Small intestine (tissue), 7 donors: ENCODE results near the gene FARP2. TPM values are rescaled to one million over a fixed set of nuclear protein-coding genes. Genes with fewer than 3 reads are reported as not detected.

Experiments
- DNase-seq, 2 donors: peaks; one replicate each; pipeline versions ENCODE4 v3.0.0 to v3.0.0-alpha.2; 2013
- FAIRE-seq: peaks from 2 replicates; lab custom pipeline; 2012; peaks lifted over from hg19 to GRCh38; lab: Jason Lieb, UNC
- H3K27ac ChIP-seq, 3 donors: one replicate each; pipeline ENCODE4 v1.5.1; 2013; ENCODE audit warnings: low read length in 2 of 3, mild to moderate bottlenecking in 2 of 3, control low read depth in 1 of 3, inconsistent platforms in 1 of 3, low read depth in 1 of 3, moderate library complexity in 1 of 3
- H3K27me3 ChIP-seq, 3 donors: one replicate each; pipeline ENCODE4 v1.6.1; 2013; ENCODE audit warnings: low read length in 3 of 3, inconsistent platforms in 1 of 3; ENCODE audit not compliant: control insufficient read depth in 3 of 3, insufficient read depth in 3 of 3
- H3K36me3 ChIP-seq, 3 donors: one replicate each; pipeline ENCODE4 v1.6.1; 2013; ENCODE audit warnings: low read length in 3 of 3, inconsistent platforms in 1 of 3, low read depth in 1 of 3, mild to moderate bottlenecking in 1 of 3, moderate library complexity in 1 of 3; ENCODE audit not compliant: control insufficient read depth in 3 of 3, insufficient read depth in 2 of 3
- H3K4me1 ChIP-seq, 3 donors: one replicate each; pipeline ENCODE4 v1.6.1; 2013; ENCODE audit warnings: low read length in 2 of 3, inconsistent platforms in 1 of 3, low read depth in 1 of 3, mild to moderate bottlenecking in 1 of 3, moderate library complexity in 1 of 3; ENCODE audit not compliant: control insufficient read depth in 3 of 3, insufficient read depth in 2 of 3
- H3K4me3 ChIP-seq, 3 donors: one replicate each; pipeline ENCODE4 v1.5.1; 2013; ENCODE audit warnings: low read length in 3 of 3, control low read depth in 1 of 3, inconsistent platforms in 1 of 3, low read depth in 1 of 3, mild to moderate bottlenecking in 1 of 3, moderate library complexity in 1 of 3
- H3K9me3 ChIP-seq, 2 donors: one replicate each; pipeline ENCODE4 v1.6.1; 2013; ENCODE audit warnings: low read depth in 1 of 2, low read length in 1 of 2; ENCODE audit not compliant: control insufficient read depth in 2 of 2, insufficient read depth in 1 of 2
- WGBS, 3 donors: extraction: QIAGEN DNeasy Blood & Tissue Kit; methylation state at CpG; one replicate each; pipeline ENCODE4 v1.1.7; 2013; 5-methylcytosine and 5-hydroxymethylcytosine counted together
- polyA plus RNA-seq, 4 donors: library from polyadenylated mRNA; stranded (reverse) in 3 of 4; unstranded in 1 of 4; fragments of 200-250 nt in 3 of 4; fragments of 120-200 nt in 1 of 4; gene quantifications; one replicate each; pipeline versions ENCODE4 v1.2.1 to v1.2.3, GENCODE V29; 2013
- donor health status: healthy with polysubstance abuse.
- donor health status: control.
- donor health status: control.
- donor health status: Bipolar disorder and iron deficiency.
- donor health status: healthy.

Gene FARP2
- polyA plus RNA-seq, 4 donors, result 25.7 to 65.3 (median 49.8) TPM

GRCh38 chr2:241334813-241335212 lies 21.3 kb upstream of the FARP2 start:
- peaks cover 17 to 35% (median 18%) of the 10 kb centered on the region in 3 donors for H3K36me3 ChIP-seq
- no peak for FAIRE-seq
- H3K4me1 ChIP-seq, result no peaks in the 10 kb centered on the region
- no peak overlapping the region for H3K4me3 ChIP-seq
- WGBS, 3 donors, result 72 to 78% (median 76%) methylated on average over 2 of the region's 2 CpGs
- DNase-seq, result no peak
- H3K27me3 ChIP-seq, result no peaks in the 10 kb centered on the region
- H3K9me3 ChIP-seq, result no peaks in the 10 kb centered on the region
- H3K27ac ChIP-seq, result no peak overlapping the region

- no peak overlapping the region for H3K27ac ChIP-seq
- FAIRE-seq, result no peak
Measured at GRCh38 chr2:241339839-241340630, 16.1 kb upstream of the FARP2 start.

GRCh38 chr2:241340631-241341163 lies 15.4 kb upstream of the FARP2 start:
- FAIRE-seq, result no peak
- H3K36me3 ChIP-seq, result peaks cover 26 to 58% (median 26%) of the 10 kb centered on the region in 3 donors

More at GRCh38 chr2:241339839-241340630, 16.1 kb upstream of the FARP2 start:
- 62 to 76% (median 69%) methylated on average over 8 of the region's 8 CpGs for WGBS, 3 donors
- no peaks in the 10 kb centered on the region for H3K27me3 ChIP-seq
- H3K4me1 ChIP-seq, result no peaks in the 10 kb centered on the region
- no peaks in the 10 kb centered on the region for H3K9me3 ChIP-seq
- peaks cover 26 to 54% (median 28%) of the 10 kb centered on the region in 3 donors for H3K36me3 ChIP-seq
- H3K4me3 ChIP-seq, result no peak overlapping the region
- no peak for DNase-seq

GRCh38 chr2:241344925-241345651 lies 11.0 kb upstream of the FARP2 start:
- Histone ChIP-seq H3K4me1 (peaks cover 0 to 3% (median 0%) of the 10 kb centered on the region in 3 donors), H3K36me3 (peaks cover 27 to 73% (median 33%) of the 10 kb centered on the region in 3 donors), H3K9me3 (no peaks in the 10 kb centered on the region), H3K27me3 (no peaks in the 10 kb centered on the region), H3K4me3 (no peak overlapping the region), H3K27ac (no peak overlapping the region)
- DNase-seq, result no peak
- FAIRE-seq, result no peak
- 87 to 93% (median 87%) methylated on average over 9 of the region's 9 CpGs for WGBS, 3 donors

More at GRCh38 chr2:241340631-241341163, 15.4 kb upstream of the FARP2 start:
- Histone ChIP-seq H3K27ac (peak overlapping the region in 1 of 3 donors; percentile 11), H3K4me3 (no peak overlapping the region), H3K4me1 (no peaks in the 10 kb centered on the region), H3K9me3 (no peaks in the 10 kb centered on the region), H3K27me3 (no peaks in the 10 kb centered on the region)
- 86 to 88% (median 87%) methylated on average over 3 of the region's 3 CpGs for WGBS, 3 donors
- peak in 1 of 2 donors; percentile 53 for DNase-seq

GRCh38 chr2:241349941-241350340 lies 6.1 kb upstream of the FARP2 start:
- 92 to 94% (median 93%) methylated on average over 8 of the region's 8 CpGs for WGBS, 3 donors
- Histone ChIP-seq H3K9me3 (peaks cover 0 to under 1% of the 10 kb centered on the region in 2 donors), H3K4me1 (peaks cover 0 to 41% (median 5%) of the 10 kb centered on the region in 3 donors), H3K4me3 (no peak overlapping the region), H3K27me3 (no peaks in the 10 kb centered on the region), H3K27ac (no peak overlapping the region), H3K36me3 (peaks cover 16 to 62% (median 20%) of the 10 kb centered on the region in 3 donors)
- DNase-seq, result no peak
- no peak for FAIRE-seq

- Histone ChIP-seq H3K4me1 (peaks cover 0 to 45% (median 5%) of the 10 kb centered on the region in 3 donors), H3K36me3 (peaks cover 13 to 61% (median 20%) of the 10 kb centered on the region in 3 donors), H3K9me3 (peaks cover 0 to 4% of the 10 kb centered on the region in 2 donors), H3K27ac (peak overlapping the region in 1 of 3 donors; percentile 90), H3K27me3 (no peaks in the 10 kb centered on the region), H3K4me3 (no peak overlapping the region)
- 29 to 69% (median 48%) methylated on average over 2 of the region's 2 CpGs for WGBS, 3 donors
- no peak for DNase-seq
- no peak for FAIRE-seq
Measured at GRCh38 chr2:241350530-241350877, 5.6 kb upstream of the FARP2 start.

- H3K36me3 ChIP-seq, result peaks cover 13 to 57% (median 19%) of the 10 kb centered on the region in 3 donors
- 29 to 66% (median 40%) methylated on average over 9 of the region's 9 CpGs for WGBS, 3 donors
- H3K27ac ChIP-seq, result peak overlapping the region; percentile 66 to 90 (median 70)
- peaks cover 0 to 4% of the 10 kb centered on the region in 2 donors for H3K9me3 ChIP-seq
- H3K27me3 ChIP-seq, result no peaks in the 10 kb centered on the region
- peaks cover 0 to 45% (median 5%) of the 10 kb centered on the region in 3 donors for H3K4me1 ChIP-seq
- H3K4me3 ChIP-seq, result peak overlapping the region in 1 of 3 donors; percentile 0
- FAIRE-seq, result no peak
- DNase-seq, result peak; percentile 71 to 79
Measured at GRCh38 chr2:241350878-241351639, 5.0 kb upstream of the FARP2 start.
